Psoas muscle (tissue), 8 donors: ENCODE measurements around the gene SAPCD1. TPM values are rescaled to one million over a fixed set of nuclear protein-coding genes. Genes with fewer than 3 reads are reported as not detected.
"Not testable (repeated sequence)": the region's sequence is repeated elsewhere in the genome, so short reads cannot be mapped to it uniquely, and the experiment has no call there.

ENCODE experiments used
- ATAC-seq, 4 donors: fragments of 200-7000 bp; cut with Tn5 transposase; one replicate each; pipeline ENCODE4 v1.9.1; 2020; ENCODE audit warnings: moderate library complexity in 3 of 4, mild to moderate bottlenecking in 2 of 4
- DNase-seq, 2 donors: peaks; one replicate each; pipeline ENCODE4 v3.0.0-alpha.2; 2020
- H3K27ac ChIP-seq: fragments of 200-600 bp; one replicate; pipeline ENCODE4 v1.8.0; 2022
- H3K27me3 ChIP-seq, 3 donors: fragments of 200-600 bp in 1 of 3; one replicate each; pipeline versions ENCODE4 v1.6.1 to v1.8.0; 2013 to 2022; ENCODE audit warnings: low read length in 2 of 3, mild to moderate bottlenecking in 2 of 3, moderate library complexity in 1 of 3; ENCODE audit not compliant: insufficient read depth in 3 of 3
- H3K36me3 ChIP-seq, 2 donors: fragments of 200-600 bp in 1 of 2; one replicate each; pipeline versions ENCODE4 v1.6.1 to v1.8.0; 2013 to 2022; ENCODE audit warnings: low read depth in 1 of 2, mild to moderate bottlenecking in 1 of 2, moderate library complexity in 1 of 2; ENCODE audit not compliant: insufficient read depth in 1 of 2
- H3K4me1 ChIP-seq: fragments of 200-600 bp; one replicate; pipeline ENCODE4 v1.8.0; 2022
- H3K4me3 ChIP-seq: fragments of 200-600 bp; one replicate; pipeline ENCODE4 v1.8.0; 2022; ENCODE audit warnings: mild to moderate bottlenecking
- H3K9me3 ChIP-seq: fragments of 200-600 bp; one replicate; pipeline ENCODE4 v1.8.0; 2022
- WGBS, 3 donors: extraction: QIAGEN DNeasy Blood & Tissue Kit; methylation state at CpG; one replicate each; pipeline versions ENCODE4 v1.1.6 to v1.1.7; 2013; 5-methylcytosine and 5-hydroxymethylcytosine counted together
- intact Hi-C, 2 donors: fragments of 100-400 bp; cut with DNase I; formaldehyde crosslinking; loops; one replicate each; pipeline versions ENCODE4 v1.11.0 to v1.14.2; 2022
- polyA plus RNA-seq, 3 donors: library from polyadenylated mRNA; stranded (reverse); fragments of 200-250 nt; gene quantifications; one replicate each; pipeline ENCODE4 v1.2.3, GENCODE V29; 2013
- total RNA-seq, 4 donors: library from RNA; stranded (reverse); fragmentation: NEBNext Ultra II Directional in 2 of 4; extraction: Animal tissue kit (Norgen Biotek cat#: 25700) in 2 of 4; gene quantifications; one replicate each; pipeline versions ENCODE4 v1.2.1 to v1.2.4, GENCODE V29; 2021 to 2023
- TF ChIP-seq, protein P1 (sequence below): fragments of 200-600 bp; IDR thresholded peaks from one replicate; pipeline ENCODE4 v1.8.0; 2022; ENCODE audit warnings: antibody characterized with exemption
- donor health status: healthy with polysubstance abuse.
- donor health status: DM: no; HTN: no; CAD: no; lungs with moderate emphysema.
- donor health status: Bipolar disorder and iron deficiency.
- donor health status: healthy.
- donor health status: DM: yes; HTN: yes; CAD: no.
- donor health status: DM: no; HTN: no; CAD: no.
- donor health status: DM: no; HTN: no; CAD: no.
- donor health status: DM: yes; HTN: yes; CAD: no.

Gene SAPCD1
- total and polyA plus RNA-seq, 7 donors: 0.13 to 0.78 (median 0.41) TPM; not detected in 3

DNA sequence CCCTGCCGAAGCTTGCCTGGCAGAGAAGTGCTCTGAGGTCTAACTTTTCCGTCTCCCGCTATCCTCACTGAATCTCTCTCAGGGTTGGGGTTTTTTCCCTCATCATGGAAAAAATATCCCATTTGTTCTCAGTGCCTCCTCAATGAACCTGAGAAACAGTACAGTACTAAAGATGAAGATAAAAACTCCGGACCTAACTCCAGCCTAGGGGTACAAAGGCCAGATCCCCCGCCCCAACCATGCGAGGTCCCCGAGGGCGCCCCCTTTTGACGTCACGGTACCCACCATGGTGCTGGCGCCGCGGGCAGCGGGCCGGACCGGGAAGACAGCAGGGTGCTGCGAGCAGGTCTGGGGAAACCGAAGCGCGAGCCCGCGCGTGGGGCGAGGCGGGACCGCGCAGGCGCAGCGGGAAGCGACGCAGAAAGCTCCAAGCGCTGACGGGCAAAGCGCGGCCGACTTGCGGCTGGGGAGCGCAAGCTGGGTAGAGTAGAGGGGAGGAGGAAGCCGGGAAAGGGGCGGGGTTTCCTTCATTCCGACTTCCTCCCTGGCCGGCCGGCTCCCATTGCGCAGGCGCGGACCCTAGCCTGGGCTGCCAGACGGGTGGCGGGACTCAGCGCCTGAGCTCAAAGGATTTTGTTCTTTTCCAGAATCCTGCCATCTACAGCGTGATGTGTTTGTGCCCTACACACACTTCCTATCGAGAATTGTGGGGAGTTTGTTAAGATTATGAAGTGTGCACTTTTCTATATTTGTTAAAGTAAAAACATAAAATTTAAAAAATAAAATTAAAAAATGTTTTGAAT lies 44.2 kb downstream of the SAPCD1 start, which contains the start of gene LSM2:
Gene LSM2 (minus strand): TSS at position 497 of the 803 bp plus-strand sequence. CDS start 209 bp downstream, at position 288.
- TF ChIP-seq, protein P1, sequence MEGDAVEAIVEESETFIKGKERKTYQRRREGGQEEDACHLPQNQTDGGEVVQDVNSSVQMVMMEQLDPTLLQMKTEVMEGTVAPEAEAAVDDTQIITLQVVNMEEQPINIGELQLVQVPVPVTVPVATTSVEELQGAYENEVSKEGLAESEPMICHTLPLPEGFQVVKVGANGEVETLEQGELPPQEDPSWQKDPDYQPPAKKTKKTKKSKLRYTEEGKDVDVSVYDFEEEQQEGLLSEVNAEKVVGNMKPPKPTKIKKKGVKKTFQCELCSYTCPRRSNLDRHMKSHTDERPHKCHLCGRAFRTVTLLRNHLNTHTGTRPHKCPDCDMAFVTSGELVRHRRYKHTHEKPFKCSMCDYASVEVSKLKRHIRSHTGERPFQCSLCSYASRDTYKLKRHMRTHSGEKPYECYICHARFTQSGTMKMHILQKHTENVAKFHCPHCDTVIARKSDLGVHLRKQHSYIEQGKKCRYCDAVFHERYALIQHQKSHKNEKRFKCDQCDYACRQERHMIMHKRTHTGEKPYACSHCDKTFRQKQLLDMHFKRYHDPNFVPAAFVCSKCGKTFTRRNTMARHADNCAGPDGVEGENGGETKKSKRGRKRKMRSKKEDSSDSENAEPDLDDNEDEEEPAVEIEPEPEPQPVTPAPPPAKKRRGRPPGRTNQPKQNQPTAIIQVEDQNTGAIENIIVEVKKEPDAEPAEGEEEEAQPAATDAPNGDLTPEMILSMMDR: peak; percentile 19
- H3K9me3 ChIP-seq: no peaks in the 10 kb centered on the region
- 0 to 1% (median 0%) methylated on average over 49 to 51 of the region's 51 CpGs for WGBS, 3 donors
- H3K36me3 ChIP-seq: peaks cover 0 to 35% of the 10 kb centered on the region in 2 donors
- ATAC-seq: peak; percentile 98 to 99 (median 98)
- intact Hi-C loops: no loop called here
- H3K4me3 ChIP-seq: peak within 1 kb of the TSS; percentile 68
- peaks cover 13% of the 10 kb centered on the region for H3K4me1 ChIP-seq
- H3K27ac ChIP-seq: peak within 1 kb of the TSS; percentile 86
- no peaks in the 10 kb centered on the region for H3K27me3 ChIP-seq
- peak; percentile 98 to 99 for DNase-seq

DNA sequence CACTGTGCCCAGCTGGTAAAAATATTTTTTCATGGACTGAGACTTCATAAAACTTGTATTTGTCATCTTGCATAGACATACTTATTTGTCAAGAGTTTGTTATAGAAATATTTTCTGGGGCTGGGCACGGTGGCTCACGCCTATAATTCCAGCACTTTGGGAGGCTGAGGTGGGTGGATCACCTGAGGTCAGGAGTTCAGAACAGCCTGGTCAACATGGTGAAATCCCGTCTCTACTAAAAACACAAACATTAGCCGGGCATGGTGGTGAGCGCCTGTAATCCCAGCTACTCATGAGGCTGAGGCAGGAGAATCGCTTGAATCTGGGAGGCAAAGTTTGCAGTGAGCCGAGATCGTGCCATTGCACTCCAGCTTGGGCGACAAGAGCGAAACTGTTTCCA lies 46.1 kb downstream of the SAPCD1 start:
- H3K27ac ChIP-seq, H3K9me3 ChIP-seq, H3K27me3 ChIP-seq, DNase-seq, intact Hi-C loops, ATAC-seq, H3K4me3 ChIP-seq: not testable (repeated sequence)
- peaks cover 0 to 17% of the 10 kb centered on the region in 2 donors for H3K36me3 ChIP-seq
- H3K4me1 ChIP-seq: peaks cover 21% of the 10 kb centered on the region
- 90% methylated on average over 10 of the region's 10 CpGs for WGBS, 3 donors

DNA sequence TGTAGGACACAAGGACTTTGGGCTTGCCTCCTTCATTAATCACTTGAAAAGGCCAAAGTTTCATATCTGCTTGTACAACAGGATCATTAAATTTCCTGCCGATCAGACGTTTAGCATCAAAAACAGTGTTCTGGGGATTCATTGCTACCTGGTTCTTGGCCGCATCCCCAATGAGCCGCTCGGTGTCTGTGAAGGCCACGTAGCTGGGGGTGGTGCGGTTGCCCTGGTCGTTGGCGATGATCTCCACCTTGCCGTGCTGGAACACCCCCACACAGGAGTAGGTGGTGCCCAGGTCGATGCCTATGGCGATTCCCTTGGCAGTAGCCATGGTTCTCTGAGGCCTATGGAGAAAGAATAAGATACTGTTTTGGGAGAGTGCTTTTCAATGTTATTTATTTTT lies 49.2 kb downstream of the SAPCD1 start:
- ATAC-seq (no peak), DNase-seq (no peak)
- H3K9me3 ChIP-seq: no peaks in the 10 kb centered on the region
- H3K27me3 ChIP-seq: no peaks in the 10 kb centered on the region
- H3K4me1 ChIP-seq: peaks cover 17% of the 10 kb centered on the region
- intact Hi-C loops: loop anchor here in 1 of 2 donors (10.0 kb wide), 1 partner anchor 1163 kb away; no protein-coding TSS in a partner anchor
- no peak overlapping the region for H3K27ac ChIP-seq
- TF ChIP-seq, protein P1: no peak
- no peak overlapping the region for H3K4me3 ChIP-seq
- 92 to 94% (median 93%) methylated on average over 12 of the region's 12 CpGs for WGBS, 3 donors
- H3K36me3 ChIP-seq: peaks cover 0 to 8% of the 10 kb centered on the region in 2 donors

DNA sequence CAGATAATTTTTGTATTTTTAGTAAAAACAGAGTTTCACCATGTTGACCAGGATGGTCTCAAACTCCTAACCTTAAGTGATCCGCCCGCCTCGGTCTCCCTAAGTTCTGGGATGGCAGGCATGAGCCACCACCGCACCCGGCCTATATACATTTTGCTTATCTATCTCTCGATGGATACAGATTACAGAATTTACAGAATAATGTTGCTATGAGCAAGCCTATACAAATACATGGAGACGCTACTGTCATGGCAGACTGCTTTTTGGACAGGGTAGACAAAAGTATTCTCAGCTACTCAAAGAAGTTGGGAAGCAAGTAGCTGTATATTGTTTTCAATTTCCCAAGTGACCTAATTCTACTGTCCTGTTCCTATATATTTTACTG lies 51.0 kb downstream of the SAPCD1 start:
- 96 to 99% (median 97%) methylated on average over 7 of the region's 7 CpGs for WGBS, 3 donors
- peaks cover 14% of the 10 kb centered on the region for H3K4me1 ChIP-seq
- H3K36me3 ChIP-seq: peaks cover 0 to 8% of the 10 kb centered on the region in 2 donors
- ATAC-seq: no peak
- TF ChIP-seq, protein P1: no peak
- H3K9me3 ChIP-seq: no peaks in the 10 kb centered on the region
- DNase-seq: no peak
- intact Hi-C loops: loop anchor here in 1 of 2 donors (10.0 kb wide), 1 partner anchor 1161 kb away; no protein-coding TSS in a partner anchor
- H3K27me3 ChIP-seq: no peaks in the 10 kb centered on the region
- H3K4me3 ChIP-seq: peak overlapping the region; percentile 76
- peak overlapping the region; percentile 88 for H3K27ac ChIP-seq

Other genes starting within 250 kb of the SAPCD1 start
Only the 30 nearest of the 42 such genes appear.
- gene LST1, start 176.4 kb upstream of the SAPCD1 start, total RNA-seq: 1 to 10 TPM; 1.8 to 5.6 (median 3.1) TPM
- gene LST1, start 176.4 kb upstream of the SAPCD1 start, polyA plus RNA-seq: 1 to 10 TPM; 1.2 to 1.8 (median 1.7) TPM
- not detected for gene NCR3, start 169.7 kb upstream of the SAPCD1 start, total RNA-seq
- gene NCR3, start 169.7 kb upstream of the SAPCD1 start, polyA plus RNA-seq: under 1 TPM in 2 of 3 donors, not detected in 1; 0.08 to 0.20 TPM
- 1 to 10 TPM; 2.6 to 9.5 (median 4.6) TPM for gene AIF1, start 147.4 kb upstream of the SAPCD1 start, total RNA-seq
- 10 to 100 TPM in 1 of 3 donors, 1 to 10 TPM in 2; 4.9 to 11.3 (median 5.7) TPM for gene AIF1, start 147.4 kb upstream of the SAPCD1 start, polyA plus RNA-seq
- gene PRRC2A, start 141.9 kb upstream of the SAPCD1 start, total RNA-seq: 100 to 1,000 TPM in 1 of 4 donors, 10 to 100 TPM in 3; 80.1 to 116 (median 81.7) TPM
- gene PRRC2A, start 141.9 kb upstream of the SAPCD1 start, polyA plus RNA-seq: 100 to 1,000 TPM in 1 of 3 donors, 10 to 100 TPM in 2; 60.2 to 119 (median 65.3) TPM
- gene BAG6, start 110.0 kb upstream of the SAPCD1 start, total RNA-seq: 100 to 1,000 TPM; 317 to 370 (median 341) TPM
- 100 to 1,000 TPM; 294 to 419 (median 302) TPM for gene BAG6, start 110.0 kb upstream of the SAPCD1 start, polyA plus RNA-seq
- 1 to 10 TPM; 1.9 to 3.0 (median 2.3) TPM for gene APOM, start 106.8 kb upstream of the SAPCD1 start, total RNA-seq
- gene APOM, start 106.8 kb upstream of the SAPCD1 start, polyA plus RNA-seq: 1 to 10 TPM; 1.8 to 3.5 (median 2.0) TPM
- 10 to 100 TPM; 13.5 to 21.2 (median 16.1) TPM for gene C6orf47, start 101.9 kb upstream of the SAPCD1 start, total RNA-seq
- 10 to 100 TPM; 19.4 to 36.0 (median 22.9) TPM for gene C6orf47, start 101.9 kb upstream of the SAPCD1 start, polyA plus RNA-seq
- 10 to 100 TPM; 13.6 to 22.6 (median 15.3) TPM for gene GPANK1, start 97.7 kb upstream of the SAPCD1 start, total RNA-seq
- 10 to 100 TPM; 23.5 to 49.7 (median 24.2) TPM for gene GPANK1, start 97.7 kb upstream of the SAPCD1 start, polyA plus RNA-seq
- gene CSNK2B, start 96.6 kb upstream of the SAPCD1 start, total RNA-seq: 100 to 1,000 TPM; 102 to 129 (median 103) TPM
- gene CSNK2B, start 96.6 kb upstream of the SAPCD1 start, polyA plus RNA-seq: 100 to 1,000 TPM; 151 to 208 (median 160) TPM
- 1 to 10 TPM; 1.7 to 8.4 (median 3.0) TPM for gene LY6G5B, start 92.7 kb upstream of the SAPCD1 start, total RNA-seq
- 1 to 10 TPM; 2.5 to 2.9 (median 2.9) TPM for gene LY6G5B, start 92.7 kb upstream of the SAPCD1 start, polyA plus RNA-seq
- gene LY6G5C, start 81.6 kb upstream of the SAPCD1 start, total RNA-seq: 1 to 10 TPM in 3 of 4 donors, under 1 TPM in 1; 0.75 to 3.2 (median 2.3) TPM
- gene LY6G5C, start 81.6 kb upstream of the SAPCD1 start, polyA plus RNA-seq: 1 to 10 TPM; 1.4 to 2.3 (median 1.9) TPM
- 10 to 100 TPM; 26.6 to 36.5 (median 30.5) TPM for gene ABHD16A, start 59.3 kb upstream of the SAPCD1 start, total RNA-seq
- gene ABHD16A, start 59.3 kb upstream of the SAPCD1 start, polyA plus RNA-seq: 10 to 100 TPM; 34.4 to 56.6 (median 50.0) TPM
- not detected for gene LY6G6F, start 55.8 kb upstream of the SAPCD1 start, total RNA-seq
- under 1 TPM in 1 of 3 donors, not detected in 2; 0.05 TPM for gene LY6G6F, start 55.8 kb upstream of the SAPCD1 start, polyA plus RNA-seq
- gene LY6G6D, start 47.3 kb upstream of the SAPCD1 start, total RNA-seq: not detected
- gene LY6G6D, start 47.3 kb upstream of the SAPCD1 start, polyA plus RNA-seq: not detected
- not detected for gene LY6G6C, start 40.9 kb upstream of the SAPCD1 start, total RNA-seq
- gene LY6G6C, start 40.9 kb upstream of the SAPCD1 start, polyA plus RNA-seq: not detected
- under 1 TPM; 0.10 to 0.37 (median 0.22) TPM for gene MPIG6B, start 39.3 kb upstream of the SAPCD1 start, total RNA-seq
- under 1 TPM in 1 of 3 donors, not detected in 2; 0.04 TPM for gene MPIG6B, start 39.3 kb upstream of the SAPCD1 start, polyA plus RNA-seq
- gene DDAH2, start 33.4 kb upstream of the SAPCD1 start, total RNA-seq: 10 to 100 TPM in 2 of 4 donors, 1 to 10 TPM in 2; 8.4 to 16.2 (median 10.2) TPM
- 10 to 100 TPM in 2 of 3 donors, 1 to 10 TPM in 1; 6.3 to 13.8 (median 11.3) TPM for gene DDAH2, start 33.4 kb upstream of the SAPCD1 start, polyA plus RNA-seq
- gene CLIC1, start 26.1 kb upstream of the SAPCD1 start, total RNA-seq: 10 to 100 TPM; 29.1 to 51.2 (median 41.9) TPM
- 10 to 100 TPM; 20.6 to 85.9 (median 35.1) TPM for gene CLIC1, start 26.1 kb upstream of the SAPCD1 start, polyA plus RNA-seq
- 1 to 10 TPM; 1.7 to 3.0 (median 1.8) TPM for gene MSH5, start 22.7 kb upstream of the SAPCD1 start, total RNA-seq
- gene MSH5, start 22.7 kb upstream of the SAPCD1 start, polyA plus RNA-seq: 1 to 10 TPM; 1.4 to 2.7 (median 1.7) TPM
- 1 to 10 TPM; 5.2 to 8.0 (median 7.5) TPM for gene VWA7, start 14.7 kb downstream of the SAPCD1 start, total RNA-seq
- gene VWA7, start 14.7 kb downstream of the SAPCD1 start, polyA plus RNA-seq: 1 to 10 TPM in 2 of 3 donors, under 1 TPM in 1; 0.76 to 3.5 (median 1.8) TPM
- gene VARS1, start 33.1 kb downstream of the SAPCD1 start, total RNA-seq: 100 to 1,000 TPM in 1 of 4 donors, 10 to 100 TPM in 3; 53.2 to 108 (median 76.1) TPM
- gene VARS1, start 33.1 kb downstream of the SAPCD1 start, polyA plus RNA-seq: 10 to 100 TPM; 43.9 to 70.4 (median 57.4) TPM
- gene LSM2, start 44.3 kb downstream of the SAPCD1 start, total RNA-seq: 10 to 100 TPM; 19.5 to 42.9 (median 28.7) TPM
- 10 to 100 TPM; 35.3 to 92.1 (median 44.2) TPM for gene LSM2, start 44.3 kb downstream of the SAPCD1 start, polyA plus RNA-seq
- gene HSPA1L, start 52.6 kb downstream of the SAPCD1 start, total RNA-seq: 1 to 10 TPM; 2.5 to 6.2 (median 4.4) TPM
- 10 to 100 TPM in 1 of 3 donors, 1 to 10 TPM in 1, under 1 TPM in 1; 0.86 to 23.1 (median 3.3) TPM for gene HSPA1L, start 52.6 kb downstream of the SAPCD1 start, polyA plus RNA-seq
- 100 to 1,000 TPM; 241 to 940 (median 407) TPM for gene HSPA1A, start 52.9 kb downstream of the SAPCD1 start, total RNA-seq
- gene HSPA1A, start 52.9 kb downstream of the SAPCD1 start, polyA plus RNA-seq: 100 to 1,000 TPM in 2 of 3 donors, 10 to 100 TPM in 1; 37.1 to 319 (median 203) TPM
- 100 to 1,000 TPM; 199 to 721 (median 347) TPM for gene HSPA1B, start 65.1 kb downstream of the SAPCD1 start, total RNA-seq
- 100 to 1,000 TPM in 2 of 3 donors, 10 to 100 TPM in 1; 19.4 to 148 (median 104) TPM for gene HSPA1B, start 65.1 kb downstream of the SAPCD1 start, polyA plus RNA-seq
- 10 to 100 TPM; 14.2 to 20.6 (median 18.6) TPM for gene NEU1, start 100.2 kb downstream of the SAPCD1 start, total RNA-seq
- 10 to 100 TPM; 25.2 to 39.8 (median 29.4) TPM for gene NEU1, start 100.2 kb downstream of the SAPCD1 start, polyA plus RNA-seq
- gene SLC44A4, start 116.3 kb downstream of the SAPCD1 start, total RNA-seq: under 1 TPM in 2 of 4 donors, not detected in 2; 0.23 to 0.24 TPM
- gene SLC44A4, start 116.3 kb downstream of the SAPCD1 start, polyA plus RNA-seq: under 1 TPM; 0.03 to 0.14 (median 0.08) TPM
- 10 to 100 TPM in 1 of 4 donors, 1 to 10 TPM in 3; 6.8 to 14.2 (median 7.7) TPM for gene EHMT2, start 135.0 kb downstream of the SAPCD1 start, total RNA-seq
- gene EHMT2, start 135.0 kb downstream of the SAPCD1 start, polyA plus RNA-seq: 10 to 100 TPM in 2 of 3 donors, 1 to 10 TPM in 1; 8.4 to 20.8 (median 13.4) TPM
- 1 to 10 TPM; 1.1 to 2.6 (median 1.8) TPM for gene ZBTB12, start 139.4 kb downstream of the SAPCD1 start, total RNA-seq
- 1 to 10 TPM; 2.2 to 4.6 (median 2.9) TPM for gene ZBTB12, start 139.4 kb downstream of the SAPCD1 start, polyA plus RNA-seq
- 1 to 10 TPM; 1.5 to 5.5 (median 3.5) TPM for gene C2, start 165.1 kb downstream of the SAPCD1 start, total RNA-seq
- gene C2, start 165.1 kb downstream of the SAPCD1 start, polyA plus RNA-seq: 1 to 10 TPM in 1 of 3 donors, under 1 TPM in 2; 0.77 to 1.2 (median 0.99) TPM